IPS-18a (cell line): ENCODE data around the gene MEI1.

Source experiments
- H3K27ac ChIP-seq: one replicate; pipeline ENCODE4 v1.5.1; 2013; ENCODE audit warnings: low read length
- H3K27me3 ChIP-seq: one replicate; pipeline ENCODE4 v1.6.1; 2013; ENCODE audit warnings: mild to moderate bottlenecking, low read length; ENCODE audit not compliant: control insufficient read depth, insufficient read depth
- H3K36me3 ChIP-seq: one replicate; pipeline ENCODE4 v1.6.1; 2013; ENCODE audit warnings: low read depth, low read length; ENCODE audit not compliant: control insufficient read depth
- H3K4me1 ChIP-seq: one replicate; pipeline ENCODE4 v1.6.1; 2013; ENCODE audit warnings: low read depth, low read length; ENCODE audit not compliant: control insufficient read depth
- H3K4me3 ChIP-seq: one replicate; pipeline ENCODE4 v1.5.1; 2013; ENCODE audit warnings: low read length
- H3K9ac ChIP-seq: one replicate; pipeline ENCODE4 v1.6.1; 2013; ENCODE audit warnings: mild to moderate bottlenecking, low read length, moderate library complexity
- H3K9me3 ChIP-seq: one replicate; pipeline ENCODE4 v1.6.1; 2013; ENCODE audit warnings: low read depth, low read length; ENCODE audit not compliant: control insufficient read depth

MEI1 gene

DNA sequence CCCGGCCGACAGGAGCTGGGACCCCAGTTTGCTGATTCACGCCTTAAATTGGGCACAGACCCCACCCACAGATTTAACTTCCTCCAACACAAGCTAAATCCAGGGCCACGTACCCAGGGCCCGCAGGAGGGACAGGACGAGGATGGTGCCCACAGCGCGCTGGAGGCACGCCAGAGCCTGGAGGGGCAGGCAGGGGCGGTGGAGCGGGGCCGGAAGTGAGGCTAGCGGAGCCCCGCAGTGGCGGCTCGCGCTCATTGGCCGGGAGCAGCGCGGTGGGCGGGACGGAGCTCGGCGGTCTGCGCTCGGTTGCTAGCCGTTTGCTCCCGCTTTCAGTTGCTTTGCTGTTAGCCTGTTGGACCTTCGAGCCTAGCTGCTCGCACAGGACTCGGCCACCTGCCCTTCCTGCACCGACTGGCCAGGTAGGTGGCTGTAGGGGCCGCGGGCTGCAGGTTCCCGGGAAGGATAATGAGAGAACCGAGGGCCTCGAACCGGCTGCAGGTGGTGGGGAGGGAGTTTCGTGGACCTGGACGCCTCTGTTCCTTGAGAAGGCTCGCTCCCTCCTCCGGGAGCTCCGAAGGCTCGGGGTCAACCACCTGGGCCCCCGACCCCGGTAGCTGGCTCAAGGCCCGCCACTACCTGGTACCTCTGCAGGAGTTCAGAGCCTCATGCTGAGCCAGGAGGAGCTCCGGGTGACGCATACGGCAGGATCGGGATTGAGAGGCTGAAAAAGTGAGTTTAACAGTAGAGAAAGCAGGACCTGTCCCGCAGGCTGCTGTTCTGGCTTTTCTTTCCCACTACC, 101.2 kb downstream of the MEI1 start, which contains the start of gene CCDC134:
Gene CCDC134, plus strand, starts transcription at position 332 of the 799 bp plus-strand sequence. CDS start 8,212 bp downstream, outside the sequence.
- Histone ChIP-seq H3K27me3 (no peaks in the 10 kb centered on the region), H3K4me1 (peaks cover 22% of the 10 kb centered on the region), H3K9me3 (no peaks in the 10 kb centered on the region), H3K4me3 (peak within 1 kb of the TSS; percentile 76), H3K36me3 (no peaks in the 10 kb centered on the region), H3K27ac (peak within 1 kb of the TSS; percentile 46), H3K9ac (peak within 1 kb of the TSS; percentile 78)

DNA sequence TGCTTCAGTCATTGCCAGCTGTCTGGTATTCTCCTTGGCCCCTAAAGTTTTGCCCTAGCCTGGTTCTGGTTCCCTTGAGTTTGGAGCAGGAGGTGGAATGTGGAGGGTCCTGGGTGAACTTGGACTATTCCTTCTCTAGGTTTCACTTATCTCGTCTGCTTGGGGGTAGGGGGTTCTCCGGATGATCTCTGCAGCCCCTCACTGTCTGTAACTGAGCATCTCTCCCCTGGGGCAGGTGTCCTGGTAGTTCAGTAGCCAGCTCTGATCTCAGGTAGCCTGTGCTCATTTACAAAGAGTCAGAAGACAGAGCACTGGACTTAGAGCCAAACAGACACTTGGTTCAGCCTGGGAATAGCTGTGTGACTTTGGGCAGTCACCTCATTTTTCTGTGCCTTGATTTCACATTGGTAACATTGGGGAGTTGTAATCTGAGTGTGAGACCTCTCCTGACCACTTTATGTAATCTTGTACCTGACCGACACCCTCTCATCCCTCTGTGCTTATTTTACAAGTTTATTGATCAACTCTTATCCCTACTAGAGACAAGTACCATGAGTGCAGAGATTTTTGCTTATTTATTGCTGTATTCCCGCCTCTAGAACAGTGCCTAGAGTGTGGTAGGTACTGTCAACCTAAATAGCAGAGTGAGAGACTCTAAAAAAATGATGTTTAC, 102.0 kb downstream of the MEI1 start:
- Histone ChIP-seq H3K4me1 (peaks cover 22% of the 10 kb centered on the region), H3K9ac (peak overlapping the region; percentile 78), H3K9me3 (no peaks in the 10 kb centered on the region), H3K4me3 (peak overlapping the region; percentile 76), H3K27ac (no peak overlapping the region), H3K36me3 (no peaks in the 10 kb centered on the region), H3K27me3 (no peaks in the 10 kb centered on the region)

DNA sequence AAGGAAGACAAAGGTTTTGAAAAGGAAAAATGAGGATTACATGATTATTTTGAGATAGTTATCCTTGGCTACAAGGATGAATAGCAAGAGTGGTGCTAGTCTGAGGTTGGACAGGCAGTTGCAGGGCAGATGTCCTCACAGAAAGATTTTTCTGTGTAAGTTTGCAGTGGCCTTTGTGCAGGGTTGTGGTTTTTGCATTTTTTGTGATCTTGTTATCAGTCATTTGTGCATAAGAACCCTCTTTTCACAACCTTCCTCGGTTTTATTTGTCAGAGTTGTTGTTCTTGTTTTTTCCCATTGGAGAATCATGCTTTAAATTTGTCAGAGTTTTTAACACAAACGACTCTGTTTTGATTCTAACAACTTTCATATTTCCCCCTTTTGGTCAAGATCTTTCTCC, 102.6 kb downstream of the MEI1 start:
- peak overlapping the region; percentile 18 for H3K9ac ChIP-seq

DNA sequence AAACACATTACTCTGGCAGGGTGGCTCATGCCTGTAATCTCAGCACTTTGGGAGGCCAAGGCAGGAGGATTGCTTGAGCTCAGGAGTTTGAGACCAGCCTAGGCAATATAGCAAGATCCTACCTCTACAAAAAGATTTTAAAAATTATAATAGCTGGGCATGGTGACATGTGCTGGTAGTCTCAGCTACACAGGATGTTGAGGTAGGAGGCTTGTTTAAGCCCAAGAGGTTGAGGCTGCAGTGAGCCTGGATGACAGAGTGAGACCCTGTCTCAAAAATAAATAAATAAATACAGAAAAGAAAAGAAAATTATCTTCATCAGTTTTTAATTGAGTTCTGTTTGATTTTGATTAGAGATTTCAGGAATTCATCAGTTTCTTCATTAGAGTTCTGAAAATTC, 106.3 kb downstream of the MEI1 start:
- Histone ChIP-seq H3K4me3 (no peak overlapping the region), H3K9me3 (no peaks in the 10 kb centered on the region), H3K4me1 (peaks cover 10% of the 10 kb centered on the region), H3K27me3 (no peaks in the 10 kb centered on the region), H3K36me3 (peaks cover 4% of the 10 kb centered on the region), H3K27ac (no peak overlapping the region), H3K9ac (no peak overlapping the region)

More for the DNA sequence above, 102.6 kb downstream of the MEI1 start:
- H3K4me3 ChIP-seq = peak overlapping the region; percentile 76
- H3K9me3 ChIP-seq = no peaks in the 10 kb centered on the region
- no peak overlapping the region for H3K27ac ChIP-seq
- H3K27me3 ChIP-seq = no peaks in the 10 kb centered on the region
- peaks cover 22% of the 10 kb centered on the region for H3K4me1 ChIP-seq
- H3K36me3 ChIP-seq = no peaks in the 10 kb centered on the region

DNA sequence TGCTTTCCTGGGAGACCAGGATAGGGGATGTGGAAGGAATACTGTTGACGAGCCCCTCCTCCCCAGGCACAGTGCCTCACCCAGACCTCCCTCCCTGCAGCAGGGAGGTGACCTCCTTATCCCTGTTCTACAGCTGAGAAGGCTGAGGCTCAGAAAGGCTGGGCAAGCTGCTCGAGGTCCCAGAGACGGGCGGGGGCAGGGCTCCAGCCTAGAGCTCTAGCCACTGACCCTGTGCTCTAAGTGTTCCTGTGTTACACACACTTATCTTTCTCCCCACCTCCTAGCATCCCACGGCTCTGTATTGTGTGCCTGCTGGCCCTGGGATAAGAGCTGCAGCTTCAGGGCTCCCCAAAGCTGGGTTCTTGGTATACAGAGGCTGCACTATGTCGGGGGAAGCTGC, 109.1 kb downstream of the MEI1 start:
- H3K4me1 ChIP-seq = no peaks in the 10 kb centered on the region
- peaks cover 9% of the 10 kb centered on the region for H3K36me3 ChIP-seq
- H3K4me3 ChIP-seq = no peak overlapping the region
- no peaks in the 10 kb centered on the region for H3K27me3 ChIP-seq
- H3K9ac ChIP-seq = no peak overlapping the region
- H3K9me3 ChIP-seq = no peaks in the 10 kb centered on the region
- no peak overlapping the region for H3K27ac ChIP-seq

DNA sequence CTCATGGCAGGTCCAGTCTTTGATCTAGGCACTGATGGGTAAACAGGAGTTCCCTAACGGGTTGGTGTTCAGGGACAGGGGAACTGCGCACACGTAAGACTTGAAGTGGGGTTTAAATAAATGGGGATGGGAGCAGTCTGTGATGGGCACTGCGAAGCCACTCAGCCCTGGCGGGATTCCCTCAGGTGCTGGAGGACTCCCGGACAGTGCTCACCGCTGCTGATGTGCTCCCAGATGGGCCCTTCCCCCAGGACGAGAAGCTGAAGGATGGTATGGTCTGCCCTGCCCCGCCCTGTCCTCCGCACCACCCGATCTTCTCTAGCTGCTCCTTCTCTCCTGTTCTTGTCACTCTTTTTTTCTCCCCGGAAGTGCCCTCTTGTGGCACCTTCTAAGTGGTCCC, 110.7 kb downstream of the MEI1 start:
- Histone ChIP-seq H3K27me3 (no peaks in the 10 kb centered on the region), H3K9me3 (no peaks in the 10 kb centered on the region), H3K27ac (no peak overlapping the region), H3K9ac (no peak overlapping the region), H3K36me3 (peaks cover 14% of the 10 kb centered on the region), H3K4me3 (no peak overlapping the region), H3K4me1 (no peaks in the 10 kb centered on the region)

DNA sequence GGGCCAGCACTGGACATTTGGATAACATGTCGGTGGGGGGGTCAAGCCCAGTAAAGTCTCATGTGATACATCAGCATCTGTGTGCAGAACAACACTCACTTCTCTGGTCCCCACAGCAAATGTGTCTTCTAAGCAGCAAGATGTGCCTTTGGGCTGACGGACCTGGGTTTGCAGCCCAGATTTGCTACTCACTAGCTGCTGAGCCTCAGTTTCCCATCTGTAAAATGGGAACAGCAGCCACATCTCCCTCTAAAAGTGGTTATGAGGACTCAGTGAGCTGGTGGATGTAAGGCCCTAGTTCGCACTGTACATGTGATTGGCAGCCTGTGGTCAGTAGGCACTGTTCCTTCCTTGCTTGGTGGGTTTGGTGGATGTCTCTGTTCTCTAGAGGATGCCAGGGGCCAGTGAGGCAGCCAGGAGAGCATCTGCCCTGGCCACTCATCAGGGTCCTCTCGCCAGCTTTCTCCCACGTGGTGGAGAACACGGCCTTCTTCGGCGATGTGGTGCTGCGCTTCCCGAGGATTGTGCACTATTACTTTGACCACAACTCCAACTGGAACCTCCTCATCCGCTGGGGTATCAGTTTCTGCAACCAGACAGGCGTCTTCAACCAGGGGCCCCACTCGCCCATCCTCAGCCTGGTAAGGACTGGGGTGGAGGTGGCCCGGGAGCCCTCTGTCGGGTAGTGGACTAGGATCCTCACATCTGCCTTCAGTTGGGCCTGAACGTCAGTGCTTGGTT, 113.7 kb downstream of the MEI1 start:
- no peak overlapping the region for H3K4me3 ChIP-seq
- no peaks in the 10 kb centered on the region for H3K27me3 ChIP-seq
- no peak overlapping the region for H3K27ac ChIP-seq
- no peaks in the 10 kb centered on the region for H3K4me1 ChIP-seq
- peaks cover 22% of the 10 kb centered on the region for H3K36me3 ChIP-seq
- no peaks in the 10 kb centered on the region for H3K9me3 ChIP-seq
- no peak overlapping the region for H3K9ac ChIP-seq

DNA sequence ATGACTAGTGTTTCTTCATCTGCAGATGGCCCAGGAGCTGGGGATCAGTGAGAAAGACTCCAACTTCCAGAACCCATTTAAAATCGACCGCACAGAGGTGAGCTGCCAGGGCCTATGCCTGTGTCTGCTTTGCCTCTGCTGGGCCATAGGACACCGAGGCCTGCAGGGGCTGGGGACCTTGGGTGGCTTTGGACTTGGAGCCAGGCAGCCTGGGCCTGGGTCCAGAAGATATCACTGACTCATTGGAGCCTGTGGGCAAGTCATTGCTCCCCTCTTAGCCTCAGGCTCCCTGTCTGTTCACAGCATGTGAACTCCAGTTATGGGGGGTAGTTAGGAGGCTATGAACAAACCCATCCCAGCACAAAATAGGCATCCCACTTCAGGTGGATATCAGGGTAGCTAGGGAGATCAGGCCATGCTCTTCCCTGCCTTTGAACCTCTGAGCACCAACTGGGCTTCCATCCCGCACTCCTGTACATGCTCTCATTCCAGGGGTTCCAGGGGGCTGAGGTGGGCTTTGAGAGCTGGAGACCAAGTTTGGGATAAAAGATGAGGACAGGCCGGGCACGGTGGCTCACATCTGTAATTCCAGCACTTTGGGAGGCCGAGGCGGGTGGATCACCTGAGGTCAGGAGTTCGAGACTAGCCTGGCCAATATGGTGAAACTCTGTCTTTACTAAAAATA, 114.6 kb downstream of the MEI1 start:
- H3K9ac ChIP-seq = no peak overlapping the region
- no peak overlapping the region for H3K27ac ChIP-seq
- H3K4me3 ChIP-seq = no peak overlapping the region
- no peaks in the 10 kb centered on the region for H3K4me1 ChIP-seq
- no peaks in the 10 kb centered on the region for H3K9me3 ChIP-seq
- H3K36me3 ChIP-seq = peaks cover 22% of the 10 kb centered on the region
- H3K27me3 ChIP-seq = no peaks in the 10 kb centered on the region

DNA sequence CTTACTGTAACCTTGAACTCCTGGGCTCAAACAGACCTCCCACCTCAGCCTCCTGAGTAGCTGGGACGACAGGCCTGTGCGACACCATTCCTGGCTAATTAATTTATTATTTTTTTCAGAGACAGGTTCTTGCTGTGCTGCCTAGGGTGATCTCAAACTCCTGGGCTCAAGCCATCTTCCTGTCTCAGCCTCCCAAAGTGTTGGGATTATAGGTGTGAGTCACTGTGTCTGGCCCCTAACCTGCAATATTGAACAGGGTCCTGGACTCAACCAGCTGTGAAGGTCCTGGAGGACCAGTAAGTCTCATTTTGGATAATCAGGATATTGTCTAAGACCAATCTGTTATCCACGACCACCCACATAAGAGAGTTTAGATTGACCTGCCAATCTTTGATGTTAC, 116.4 kb downstream of the MEI1 start:
- H3K9ac ChIP-seq = no peak overlapping the region
- no peak overlapping the region for H3K27ac ChIP-seq
- H3K9me3 ChIP-seq = no peaks in the 10 kb centered on the region
- H3K36me3 ChIP-seq = peaks cover 17% of the 10 kb centered on the region
- no peak overlapping the region for H3K4me3 ChIP-seq
- no peaks in the 10 kb centered on the region for H3K27me3 ChIP-seq
- H3K4me1 ChIP-seq = no peaks in the 10 kb centered on the region

DNA sequence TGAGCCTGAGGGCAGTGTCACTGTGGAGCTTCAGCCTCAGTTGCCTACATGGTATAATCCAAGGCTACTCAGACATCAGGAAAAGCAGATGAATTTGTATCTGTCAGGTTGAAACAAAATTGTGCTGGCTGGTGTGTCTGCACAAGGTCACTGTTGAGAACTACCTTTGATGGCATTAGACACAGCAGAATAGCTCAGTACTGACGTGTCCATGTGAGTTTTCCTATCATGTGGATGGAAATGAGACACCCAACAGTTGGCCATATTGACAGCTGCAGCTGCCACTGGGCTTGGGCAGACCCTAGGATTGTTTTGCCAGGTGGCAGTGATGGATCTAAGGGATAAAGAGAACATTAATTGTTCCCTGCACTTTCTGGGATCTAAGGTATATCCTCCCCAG, 116.9 kb downstream of the MEI1 start:
- Histone ChIP-seq H3K9ac (no peak overlapping the region), H3K27ac (no peak overlapping the region), H3K27me3 (no peaks in the 10 kb centered on the region), H3K4me1 (no peaks in the 10 kb centered on the region), H3K9me3 (no peaks in the 10 kb centered on the region), H3K36me3 (peaks cover 17% of the 10 kb centered on the region), H3K4me3 (no peak overlapping the region)

DNA sequence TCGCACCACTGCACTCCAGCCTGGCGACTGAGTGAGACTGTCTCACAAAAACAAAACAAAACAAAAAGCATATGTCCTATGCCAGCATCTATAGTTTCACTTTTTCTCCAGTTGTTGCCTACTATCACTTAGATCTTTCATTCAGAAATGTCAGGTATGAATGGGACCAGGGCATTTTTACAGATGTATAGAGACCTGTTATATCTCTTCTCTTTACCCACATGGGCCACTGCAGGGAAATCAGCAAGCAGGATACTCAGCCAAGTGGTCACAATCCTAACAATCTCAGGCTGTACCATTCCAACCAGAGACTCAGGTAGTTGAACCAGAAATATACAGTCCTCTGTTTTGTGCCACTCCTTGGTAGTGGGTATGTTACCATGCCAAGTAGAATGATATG, 117.6 kb downstream of the MEI1 start:
- Histone ChIP-seq H3K9me3 (no peaks in the 10 kb centered on the region), H3K4me3 (no peak overlapping the region), H3K9ac (no peak overlapping the region), H3K27me3 (no peaks in the 10 kb centered on the region), H3K4me1 (no peaks in the 10 kb centered on the region), H3K27ac (no peak overlapping the region), H3K36me3 (peaks cover 17% of the 10 kb centered on the region)
